IPS-18a (cell line): ENCODE data around the gene PCSK2.
"Not testable (repeated sequence)": the region's sequence is repeated elsewhere in the genome, so short reads cannot be mapped to it uniquely, and the experiment has no call there.

Source experiments
- H3K27ac ChIP-seq: one replicate; pipeline ENCODE4 v1.5.1; 2013; ENCODE audit warnings: low read length
- H3K27me3 ChIP-seq: one replicate; pipeline ENCODE4 v1.6.1; 2013; ENCODE audit warnings: mild to moderate bottlenecking, low read length; ENCODE audit not compliant: control insufficient read depth, insufficient read depth
- H3K36me3 ChIP-seq: one replicate; pipeline ENCODE4 v1.6.1; 2013; ENCODE audit warnings: low read depth, low read length; ENCODE audit not compliant: control insufficient read depth
- H3K4me1 ChIP-seq: one replicate; pipeline ENCODE4 v1.6.1; 2013; ENCODE audit warnings: low read depth, low read length; ENCODE audit not compliant: control insufficient read depth
- H3K4me3 ChIP-seq: one replicate; pipeline ENCODE4 v1.5.1; 2013; ENCODE audit warnings: low read length
- H3K9ac ChIP-seq: one replicate; pipeline ENCODE4 v1.6.1; 2013; ENCODE audit warnings: mild to moderate bottlenecking, low read length, moderate library complexity
- H3K9me3 ChIP-seq: one replicate; pipeline ENCODE4 v1.6.1; 2013; ENCODE audit warnings: low read depth, low read length; ENCODE audit not compliant: control insufficient read depth

Gene PCSK2

GRCh38 chr20:17219856-17220255 lies 7.0 kb upstream of the PCSK2 start:
- H3K36me3 ChIP-seq, H3K4me1 ChIP-seq, H3K27me3 ChIP-seq, H3K9me3 ChIP-seq, H3K9ac ChIP-seq, H3K27ac ChIP-seq, H3K4me3 ChIP-seq: not testable (repeated sequence)

GRCh38 chr20:17223553-17223952 lies 3.3 kb upstream of the PCSK2 start:
- H3K4me3 ChIP-seq, result no peak overlapping the region
- H3K36me3 ChIP-seq, result no peaks in the 10 kb centered on the region
- H3K4me1 ChIP-seq, result peaks cover 13% of the 10 kb centered on the region
- no peak overlapping the region for H3K27ac ChIP-seq
- H3K9ac ChIP-seq, result no peak overlapping the region
- no peaks in the 10 kb centered on the region for H3K9me3 ChIP-seq
- peaks cover 39% of the 10 kb centered on the region for H3K27me3 ChIP-seq

- Histone ChIP-seq H3K9me3 (no peaks in the 10 kb centered on the region), H3K27me3 (peaks cover 56% of the 10 kb centered on the region), H3K4me3 (peak overlapping the region; percentile 83), H3K4me1 (peaks cover 26% of the 10 kb centered on the region), H3K36me3 (no peaks in the 10 kb centered on the region), H3K9ac (peak overlapping the region; percentile 63), H3K27ac (no peak overlapping the region)
Measured at GRCh38 chr20:17225851-17226409, 910 bp upstream of the PCSK2 start.

GRCh38 chr20:17227219-17227575 lies 357 bp downstream of the PCSK2 start:
- H3K9me3 ChIP-seq, result no peaks in the 10 kb centered on the region
- no peaks in the 10 kb centered on the region for H3K36me3 ChIP-seq
- peaks cover 56% of the 10 kb centered on the region for H3K27me3 ChIP-seq
- no peak overlapping the region for H3K9ac ChIP-seq
- peak overlapping the region; percentile 71 for H3K4me3 ChIP-seq
- H3K4me1 ChIP-seq, result peaks cover 26% of the 10 kb centered on the region
- H3K27ac ChIP-seq, result no peak overlapping the region

- peaks cover 26% of the 10 kb centered on the region for H3K4me1 ChIP-seq
- peaks cover 56% of the 10 kb centered on the region for H3K27me3 ChIP-seq
- H3K9me3 ChIP-seq, result no peaks in the 10 kb centered on the region
- H3K9ac ChIP-seq, result no peak overlapping the region
- peak overlapping the region; percentile 71 for H3K4me3 ChIP-seq
- no peaks in the 10 kb centered on the region for H3K36me3 ChIP-seq
- H3K27ac ChIP-seq, result no peak overlapping the region
Measured at GRCh38 chr20:17227669-17228623, 1.1 kb downstream of the PCSK2 start.

- Histone ChIP-seq H3K9ac (no peak overlapping the region), H3K4me1 (peaks cover 26% of the 10 kb centered on the region), H3K9me3 (no peaks in the 10 kb centered on the region), H3K27ac (no peak overlapping the region), H3K36me3 (no peaks in the 10 kb centered on the region), H3K27me3 (peaks cover 56% of the 10 kb centered on the region), H3K4me3 (peak overlapping the region; percentile 71)
Measured at GRCh38 chr20:17228624-17229061, 1.8 kb downstream of the PCSK2 start.

- peaks cover 54% of the 10 kb centered on the region for H3K27me3 ChIP-seq
- no peaks in the 10 kb centered on the region for H3K9me3 ChIP-seq
- H3K4me1 ChIP-seq, result peaks cover 26% of the 10 kb centered on the region
- no peak overlapping the region for H3K27ac ChIP-seq
- peak overlapping the region; percentile 71 for H3K4me3 ChIP-seq
- no peak overlapping the region for H3K9ac ChIP-seq
- no peaks in the 10 kb centered on the region for H3K36me3 ChIP-seq
Measured at GRCh38 chr20:17229256-17229655, 2.4 kb downstream of the PCSK2 start.

- H3K4me3 ChIP-seq, result no peak overlapping the region
- no peaks in the 10 kb centered on the region for H3K9me3 ChIP-seq
- H3K27ac ChIP-seq, result no peak overlapping the region
- H3K27me3 ChIP-seq, result peaks cover 17% of the 10 kb centered on the region
- no peaks in the 10 kb centered on the region for H3K36me3 ChIP-seq
- no peak overlapping the region for H3K9ac ChIP-seq
- H3K4me1 ChIP-seq, result peaks cover 13% of the 10 kb centered on the region
Measured at GRCh38 chr20:17233626-17234025, 6.8 kb downstream of the PCSK2 start.

GRCh38 chr20:17236766-17237165 lies 9.9 kb downstream of the PCSK2 start:
- H3K9ac ChIP-seq, result no peak overlapping the region
- no peaks in the 10 kb centered on the region for H3K36me3 ChIP-seq
- H3K4me1 ChIP-seq, result no peaks in the 10 kb centered on the region
- no peak overlapping the region for H3K4me3 ChIP-seq
- no peaks in the 10 kb centered on the region for H3K27me3 ChIP-seq
- no peak overlapping the region for H3K27ac ChIP-seq
- no peaks in the 10 kb centered on the region for H3K9me3 ChIP-seq

- H3K9me3 ChIP-seq, result no peaks in the 10 kb centered on the region
- H3K27me3 ChIP-seq, result no peaks in the 10 kb centered on the region
- H3K27ac ChIP-seq, result no peak overlapping the region
- H3K4me3 ChIP-seq, result no peak overlapping the region
- H3K36me3 ChIP-seq, result no peaks in the 10 kb centered on the region
- peaks cover 9% of the 10 kb centered on the region for H3K4me1 ChIP-seq
- no peak overlapping the region for H3K9ac ChIP-seq
Measured at GRCh38 chr20:17248224-17248623, 21.4 kb downstream of the PCSK2 start.

- H3K4me3 ChIP-seq, result no peak overlapping the region
- no peaks in the 10 kb centered on the region for H3K4me1 ChIP-seq
- no peaks in the 10 kb centered on the region for H3K9me3 ChIP-seq
- H3K27ac ChIP-seq, result no peak overlapping the region
- no peaks in the 10 kb centered on the region for H3K36me3 ChIP-seq
- H3K9ac ChIP-seq, result no peak overlapping the region
- H3K27me3 ChIP-seq, result no peaks in the 10 kb centered on the region
Measured at GRCh38 chr20:17262786-17263185, 35.9 kb downstream of the PCSK2 start.

GRCh38 chr20:17273717-17274116 lies 46.9 kb downstream of the PCSK2 start:
- Histone ChIP-seq H3K9ac (no peak overlapping the region), H3K4me3 (no peak overlapping the region), H3K27me3 (no peaks in the 10 kb centered on the region), H3K4me1 (no peaks in the 10 kb centered on the region), H3K36me3 (no peaks in the 10 kb centered on the region), H3K27ac (no peak overlapping the region), H3K9me3 (no peaks in the 10 kb centered on the region)
